ENCODE measurements around the gene GRHPR.

Gene GRHPR

GRCh38 chr9:37486256-37486615, 63.7 kb downstream of the GRHPR start:
- Histone ChIP-seq H3K36me3 (ENCODE audit: control insufficient read depth in 4 of 4, insufficient read depth in 4 of 4, low read length in 3 of 4) (peaks cover 0 to 28% (median 14%) of the 10 kb centered on the region in 4 experiments), H3K27ac (ENCODE audit: insufficient read depth in 1 of 2, low read depth in 1 of 2, low read length in 2 of 2, poor library complexity in 1 of 2, severe bottlenecking in 2 of 2) (peak overlapping the region in 1 of 2 experiments; percentile 84), H3K4me1 (ENCODE audit: control extremely low read depth in 1 of 4, control insufficient read depth in 4 of 4, insufficient read depth in 4 of 4, low read length in 3 of 4) (peaks cover 3 to 24% (median 23%) of the 10 kb centered on the region in 4 experiments), H3K27me3 (replicated peaks in 2 of 5; ENCODE audit: control insufficient read depth in 4 of 5, insufficient read depth in 5 of 5, low read length in 4 of 5) (peaks cover 0 to 2% (median 0%) of the 10 kb centered on the region in 5 experiments), H3K9me3 (ENCODE audit: control extremely low read depth in 1 of 5, control insufficient read depth in 4 of 5, insufficient read depth in 2 of 5, low read depth in 1 of 5, low read length in 4 of 5) (no peaks in the 10 kb centered on the region), H3K4me3 (ENCODE audit: control insufficient read depth in 1 of 7, extremely low read depth in 1 of 7, insufficient read depth in 4 of 7, low read depth in 2 of 7, low read length in 6 of 7) (peak overlapping the region; percentile 52 to 89 (median 80))
- no peak for DNase-seq
- ChIA-PET CTCF (interaction anchor here (0.9 to 1.7 kb wide), 3 partner anchors 10 to 41 kb away, joined by 3 to 6 read pairs (median 3); no protein-coding TSS in a partner anchor), POLR2A (no interaction called here)
- WGBS (ENCODE audit: insufficient coverage), result 5% methylated on average over 7 of the region's 7 CpGs
